Measurements from ENCODE around the gene TRUB1. TPM values are rescaled to one million over a fixed set of nuclear protein-coding genes. Genes with fewer than 3 reads are reported as not detected.
A peak's percentile ranks its signal among the peaks of the same experiment; 100 is the strongest.

Gene TRUB1
- total RNA-seq, 1 experiment from 2014 or later = 26.3 TPM

DNA sequence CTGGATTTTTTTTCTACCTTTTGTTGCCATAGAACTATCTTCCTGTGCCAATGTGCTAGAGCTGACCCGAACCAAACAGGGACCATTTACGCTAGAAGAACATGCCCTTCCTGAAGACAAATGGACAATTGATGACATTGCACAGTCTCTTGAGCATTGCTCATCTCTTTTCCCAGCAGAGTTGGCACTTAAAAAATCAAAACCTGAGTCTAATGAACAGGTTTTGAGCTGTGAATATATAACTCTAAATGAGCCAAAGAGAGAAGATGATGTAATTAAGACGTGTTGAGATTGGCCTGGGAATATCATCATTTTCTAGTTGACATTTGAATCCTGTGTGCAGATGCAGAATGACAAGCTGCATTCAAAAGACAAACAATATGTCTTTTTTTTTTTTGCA, 37.1 kb downstream of the TRUB1 start:
- DNase-seq (ENCODE audit: low read depth) = no peak

- DNase-seq (ENCODE audit: low read depth) = no peak
Observed at GRCh38 chr10:114982989-114983388, 45.0 kb downstream of the TRUB1 start.

GRCh38 chr10:114987995-114988394, 50.0 kb downstream of the TRUB1 start:
- DNase-seq (ENCODE audit: low read depth) = no peak

DNA sequence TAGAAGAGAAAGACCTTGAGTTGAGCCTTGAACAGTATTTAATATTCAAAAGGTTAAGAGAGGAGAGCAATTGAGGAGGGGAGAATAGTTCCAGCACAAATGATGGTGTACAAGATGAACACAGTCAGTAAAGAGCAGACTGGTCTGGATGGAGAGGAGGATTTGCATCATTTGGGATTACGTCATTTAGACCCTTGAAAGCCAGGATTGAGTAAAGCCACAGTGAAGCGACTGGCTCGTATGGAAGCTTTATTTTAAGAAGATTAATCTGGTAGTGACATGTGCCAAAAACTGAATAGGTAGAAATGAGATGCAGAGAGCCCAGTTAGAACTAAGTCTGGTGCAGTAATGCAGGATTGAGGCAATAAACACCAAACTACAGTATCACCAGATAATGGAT, 52.6 kb downstream of the TRUB1 start:
- no peak for DNase-seq (ENCODE audit: low read depth)

- DNase-seq (ENCODE audit: low read depth) = no peak
Observed at GRCh38 chr10:114990991-114991390, 53.0 kb downstream of the TRUB1 start.

- DNase-seq (ENCODE audit: low read depth) = no peak
Observed at GRCh38 chr10:114992189-114992775, 54.3 kb downstream of the TRUB1 start.

DNA sequence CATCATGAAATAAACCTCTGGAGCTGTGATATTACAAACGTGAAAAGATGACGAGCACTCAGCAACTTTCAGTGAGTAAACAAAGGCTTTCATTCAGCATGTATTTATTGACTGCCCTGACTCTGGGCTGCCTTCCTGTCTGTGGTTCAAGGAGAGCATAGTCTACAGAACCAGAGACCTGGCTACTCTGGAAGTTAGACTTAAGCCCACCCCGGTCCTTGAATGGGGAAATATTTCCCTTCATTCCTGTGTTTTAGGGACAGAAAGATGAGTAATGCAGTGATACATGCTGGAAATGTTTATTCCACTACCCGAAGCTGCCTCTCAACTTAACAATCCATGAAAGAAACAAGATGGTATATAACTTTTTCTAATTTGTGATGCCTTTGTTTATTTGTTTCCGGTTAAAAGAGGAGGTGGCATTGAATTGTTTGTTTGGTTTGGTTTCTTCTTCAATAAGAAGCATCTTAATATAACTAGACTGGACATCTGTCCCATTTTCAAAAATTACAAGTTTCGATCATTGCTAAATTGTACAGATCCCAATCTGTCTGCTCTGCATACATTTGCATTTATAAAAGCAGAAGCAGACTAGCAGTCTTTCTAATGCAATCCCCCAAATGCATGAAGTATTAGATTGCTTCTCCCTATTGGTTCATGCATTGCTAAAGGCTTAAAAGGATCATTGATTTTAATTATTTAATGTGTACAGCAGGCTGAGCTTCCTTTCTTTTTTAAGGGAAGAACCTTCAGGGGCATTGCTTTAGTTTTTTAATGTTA, 57.7 kb downstream of the TRUB1 start:
- peak; percentile 49 for DNase-seq (ENCODE audit: low read depth)

DNA sequence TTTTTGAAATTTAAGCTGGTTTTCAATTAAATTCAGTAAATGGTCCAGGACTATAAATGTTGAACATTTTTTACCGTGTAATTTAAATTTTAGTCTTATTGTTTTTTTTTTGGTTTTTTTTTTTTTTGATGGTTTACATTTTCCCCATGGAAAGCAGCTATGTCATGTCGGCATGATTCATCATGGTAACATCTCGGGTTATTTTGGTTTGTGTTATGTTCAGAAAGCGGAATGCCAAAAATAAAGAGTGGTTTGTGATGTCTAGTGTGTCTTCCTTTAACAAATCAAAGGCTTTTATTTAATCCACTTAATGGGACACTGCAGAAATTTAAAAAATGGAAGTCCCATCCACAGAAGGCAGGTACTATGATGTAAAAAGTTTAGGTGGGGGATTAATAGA, 58.5 kb downstream of the TRUB1 start:
- peak; percentile 56 for DNase-seq (ENCODE audit: low read depth)

GRCh38 chr10:114998993-114999392, 61.0 kb downstream of the TRUB1 start:
- DNase-seq (ENCODE audit: low read depth) = no peak

DNA sequence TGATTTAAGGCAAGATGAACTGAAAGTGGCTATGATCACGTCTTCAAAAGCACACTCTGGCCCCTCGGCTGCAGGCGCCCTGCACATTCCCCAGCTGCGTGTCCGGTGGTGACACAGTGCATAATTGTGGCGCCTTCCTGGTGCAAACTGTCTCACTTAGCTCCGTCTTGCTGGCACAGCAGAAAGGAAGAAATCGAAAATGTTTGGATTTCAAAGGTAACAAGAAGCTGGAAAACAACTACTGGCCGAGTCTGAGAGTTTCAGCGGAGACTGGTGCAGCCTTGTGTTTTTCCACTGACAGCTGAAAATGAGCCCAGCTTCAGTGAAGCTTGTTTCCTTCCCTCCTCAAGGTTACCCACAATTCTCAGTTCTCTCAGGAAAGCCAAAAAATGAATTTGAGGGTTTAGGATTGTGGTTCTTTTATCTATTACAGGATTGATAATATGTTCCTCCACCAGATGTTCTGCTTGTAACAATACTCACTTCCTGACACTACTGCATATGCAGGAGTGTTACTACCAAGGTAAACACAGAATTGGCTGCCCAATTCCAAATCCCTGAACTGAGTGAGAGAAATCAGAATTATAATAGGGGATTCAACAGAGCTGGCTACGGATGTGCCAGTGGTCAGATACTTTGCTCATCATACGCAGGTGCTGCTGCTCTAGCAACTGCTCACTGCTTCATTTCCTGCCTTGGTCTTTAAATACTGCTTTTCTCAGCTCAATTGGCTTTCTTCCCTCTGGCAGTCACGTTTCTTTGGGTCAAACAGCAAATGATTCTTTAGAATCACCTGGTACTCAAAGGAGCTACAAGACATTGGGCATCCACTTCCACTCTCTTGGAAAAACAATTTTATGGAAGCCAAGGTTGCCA, 63.7 kb downstream of the TRUB1 start:
- peak; percentile 44 for DNase-seq (ENCODE audit: low read depth)

GRCh38 chr10:115003396-115003795, 65.4 kb downstream of the TRUB1 start:
- no peak for DNase-seq (ENCODE audit: low read depth)

- no peak for DNase-seq (ENCODE audit: low read depth)
Observed at GRCh38 chr10:115004236-115004862, 66.4 kb downstream of the TRUB1 start.

DNA sequence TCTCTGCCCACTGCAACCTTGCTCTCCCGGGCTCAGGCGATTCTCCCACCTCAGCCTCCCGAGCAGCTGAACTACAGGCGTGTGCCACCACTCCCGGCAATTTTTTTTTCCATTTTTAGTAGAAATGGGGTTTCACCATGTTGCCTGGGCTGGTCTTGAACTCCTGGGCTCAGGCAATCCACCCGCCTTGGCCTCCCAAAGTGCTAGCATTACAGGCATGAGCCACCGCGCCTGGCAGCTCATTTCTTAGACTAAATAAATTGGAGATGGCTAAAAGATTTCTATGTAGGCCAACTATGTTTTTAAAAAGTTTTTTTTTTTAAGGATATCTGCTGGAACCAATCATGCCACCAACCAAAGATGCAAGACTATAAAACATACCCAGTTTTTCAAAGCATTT, 67.8 kb downstream of the TRUB1 start:
- no peak for DNase-seq (ENCODE audit: low read depth)

- DNase-seq (ENCODE audit: low read depth) = no peak
Observed at GRCh38 chr10:115018185-115018931, 80.4 kb downstream of the TRUB1 start.

DNA sequence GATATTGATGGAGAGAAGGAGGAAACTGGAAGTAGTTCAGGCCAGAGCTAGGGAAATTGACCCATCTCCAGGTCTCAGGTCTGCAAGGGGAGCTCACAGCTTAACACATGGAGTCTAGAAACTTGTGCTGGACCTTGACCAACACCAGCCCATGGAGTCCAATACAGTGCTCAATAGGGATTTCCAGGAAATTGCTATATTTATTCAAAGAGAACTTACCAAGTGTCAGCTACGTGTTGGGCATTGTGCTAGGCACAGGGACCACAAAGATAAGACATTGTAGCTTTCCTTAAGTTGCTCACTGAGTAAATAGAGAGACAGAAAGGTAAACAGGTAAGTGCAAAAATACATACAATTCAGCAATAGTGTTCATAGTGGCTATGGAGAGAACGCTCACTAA, 82.5 kb downstream of the TRUB1 start:
- no peak for DNase-seq (ENCODE audit: low read depth)

DNA sequence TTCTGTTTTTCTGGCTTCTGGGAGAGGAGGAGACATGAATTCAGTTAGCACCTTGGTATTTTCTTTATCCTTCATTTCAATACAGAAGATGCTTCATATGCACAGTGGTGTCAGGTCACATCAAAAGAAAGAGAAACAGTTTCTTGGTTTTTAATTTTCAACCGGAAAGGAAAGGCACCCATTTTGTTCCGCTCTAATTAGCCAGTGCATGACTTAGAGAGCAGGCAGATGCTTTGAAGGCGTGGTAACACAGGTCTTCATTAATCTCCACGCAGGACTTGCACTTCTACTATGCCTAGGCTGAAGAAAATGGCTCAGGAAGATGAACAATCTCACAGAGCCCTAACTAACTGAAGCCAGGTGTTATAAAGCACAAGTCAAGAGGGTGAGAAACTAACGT, 84.7 kb downstream of the TRUB1 start:
- DNase-seq (ENCODE audit: low read depth) = no peak

- no peak for DNase-seq (ENCODE audit: low read depth)
Observed at GRCh38 chr10:115023715-115024114, 85.7 kb downstream of the TRUB1 start.

GRCh38 chr10:115024371-115024770, 86.4 kb downstream of the TRUB1 start:
- no peak for DNase-seq (ENCODE audit: low read depth)

DNA sequence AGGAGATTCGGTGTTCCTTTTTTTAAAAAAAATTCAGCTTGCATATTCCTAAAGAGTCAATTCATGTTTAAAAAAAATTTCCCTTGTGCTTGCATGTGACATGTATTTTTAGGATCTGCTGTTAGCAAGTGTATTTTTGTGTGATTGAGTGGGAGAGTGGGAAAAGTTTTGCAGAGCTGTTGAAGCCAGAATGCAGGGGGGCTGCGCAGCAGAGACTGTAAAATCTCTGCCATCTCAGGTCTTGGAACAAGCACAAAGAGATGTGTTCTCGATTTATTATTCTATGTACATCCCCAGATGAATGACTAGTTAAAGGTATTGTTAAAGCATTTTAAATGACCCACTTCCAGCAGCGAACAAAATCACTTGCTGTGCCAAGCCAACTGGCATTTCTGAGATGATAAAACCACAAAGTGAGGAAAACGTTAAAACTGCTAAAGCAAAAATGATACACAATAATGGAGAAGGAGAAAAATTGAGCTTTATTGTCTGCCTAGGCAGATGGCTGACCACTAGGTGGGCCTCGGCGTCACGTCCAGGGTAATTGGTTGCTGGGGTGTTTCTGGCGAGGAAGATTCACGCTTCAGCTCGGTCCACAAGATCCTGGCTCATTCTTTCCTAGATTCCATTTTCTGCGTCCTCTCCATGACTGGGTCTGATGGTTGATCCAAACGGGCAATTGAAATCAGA, 88.2 kb downstream of the TRUB1 start:
- no peak for DNase-seq (ENCODE audit: low read depth)

DNA sequence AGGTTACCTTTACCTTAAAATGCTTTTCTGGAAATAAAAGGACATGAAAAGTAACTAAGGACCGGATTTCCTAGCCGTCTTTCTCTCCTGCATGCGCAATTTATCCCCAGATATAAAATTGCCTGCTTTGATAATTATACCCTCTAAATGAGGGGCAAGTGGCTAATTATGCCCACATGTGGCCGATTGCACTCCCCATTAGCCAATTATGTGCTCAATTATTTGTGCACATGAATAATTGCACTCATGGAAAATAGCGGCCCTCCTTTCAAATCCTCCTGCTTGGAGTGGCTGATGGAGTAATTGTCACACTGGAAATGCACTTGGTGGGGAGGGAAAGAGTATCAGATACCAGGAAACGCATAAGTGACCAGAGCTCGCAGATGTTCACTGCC, 88.7 kb downstream of the TRUB1 start:
- DNase-seq (ENCODE audit: low read depth) = no peak
